ENCODE measurements around the gene ZNF780A. TPM values are rescaled to one million over a fixed set of nuclear protein-coding genes. Genes with fewer than 3 reads are reported as not detected.
A peak's percentile ranks its signal among the peaks of the same experiment; 100 is the strongest.

The ZNF780A gene
- total and polyA plus RNA-seq, 5 donors from 2014 or later, result 10.4 to 19.1 (median 11.7) TPM

DNA sequence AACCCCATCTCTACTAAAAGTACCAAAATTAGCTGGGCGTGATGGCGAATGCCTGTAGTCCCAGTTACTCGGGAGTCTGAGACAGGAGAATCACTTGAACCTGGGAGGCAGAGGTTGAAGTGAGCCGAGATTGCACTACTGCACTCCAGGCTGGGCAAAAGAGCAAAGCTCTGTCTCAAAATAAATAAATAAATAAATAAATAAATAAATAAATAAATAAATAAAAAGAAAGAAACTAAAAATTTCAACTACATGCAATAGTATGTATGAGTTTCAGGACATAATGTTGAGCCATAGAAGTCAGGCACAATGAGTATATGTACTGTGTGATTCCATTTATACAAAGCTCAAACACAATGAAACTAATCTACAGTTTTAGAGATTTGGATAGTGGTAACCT is 12.9 kb upstream of the ZNF780A start:
- H3K9me3 ChIP-seq (ENCODE audit: control insufficient read depth in 2 of 2, low read length in 2 of 2), result no peaks in the 10 kb centered on the region
- H3K9me3 Mint-ChIP-seq, result peaks cover 0 to 5% (median 0%) of the 10 kb centered on the region in 7 donors
- no peaks in the 10 kb centered on the region for H3K4me1 ChIP-seq (ENCODE audit: control insufficient read depth, insufficient read depth, low read length, poor library complexity, severe bottlenecking)
- H3K36me3 ChIP-seq (ENCODE audit: control insufficient read depth, insufficient read depth, low read length), result no peaks in the 10 kb centered on the region
- no peak overlapping the region for H3K4me3 Mint-ChIP-seq
- no peak overlapping the region for H3K4me3 ChIP-seq (ENCODE audit: low read depth, low read length)
- no peaks in the 10 kb centered on the region for H3K4me1 Mint-ChIP-seq
- no peak overlapping the region for H3K27ac Mint-ChIP-seq
- H3K27me3 Mint-ChIP-seq, result peaks cover 12% of the 10 kb centered on the region
- DNase-seq (no peak), ATAC-seq (ENCODE audit: low read depth in 2 of 2) (no peak)
- H3K27ac ChIP-seq (ENCODE audit: insufficient read depth, low read length, poor library complexity, severe bottlenecking), result no peak overlapping the region
- no peaks in the 10 kb centered on the region for H3K27me3 ChIP-seq (ENCODE audit: control insufficient read depth, insufficient read depth, low read length)
- no peaks in the 10 kb centered on the region for H3K36me3 Mint-ChIP-seq

DNA sequence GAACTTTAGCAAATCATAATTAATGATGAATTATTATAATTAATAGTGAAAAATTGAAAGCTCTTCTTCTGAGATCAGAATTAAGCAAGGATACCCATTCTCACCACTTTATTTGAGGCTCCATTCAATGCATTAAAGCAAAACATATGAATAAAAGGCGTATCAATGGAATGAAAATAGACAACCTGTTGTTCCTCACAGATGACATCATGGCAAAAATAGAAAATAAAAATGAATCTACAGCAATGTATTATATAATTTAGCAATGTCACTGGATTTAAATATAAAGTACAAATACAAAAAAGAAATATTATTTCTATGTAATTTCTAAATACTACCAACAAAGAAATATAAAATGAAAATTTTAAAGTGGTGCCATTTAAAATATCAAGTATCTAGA is 11.1 kb upstream of the ZNF780A start:
- Mint-ChIP-seq H3K4me1 (no peaks in the 10 kb centered on the region), H3K36me3 (no peaks in the 10 kb centered on the region), H3K27me3 (peaks cover 22% of the 10 kb centered on the region), H3K4me3 (no peak overlapping the region), H3K9me3 (peaks cover 0 to 7% (median 0%) of the 10 kb centered on the region in 7 donors), H3K27ac (no peak overlapping the region)
- Histone ChIP-seq H3K4me3 (ENCODE audit: low read depth, low read length) (no peak overlapping the region), H3K27ac (ENCODE audit: insufficient read depth, low read length, poor library complexity, severe bottlenecking) (no peak overlapping the region), H3K27me3 (ENCODE audit: control insufficient read depth, insufficient read depth, low read length) (no peaks in the 10 kb centered on the region), H3K36me3 (ENCODE audit: control insufficient read depth, insufficient read depth, low read length) (no peaks in the 10 kb centered on the region), H3K4me1 (ENCODE audit: control insufficient read depth, insufficient read depth, low read length, poor library complexity, severe bottlenecking) (no peaks in the 10 kb centered on the region), H3K9me3 (ENCODE audit: control insufficient read depth in 2 of 2, low read length in 2 of 2) (no peaks in the 10 kb centered on the region)
- DNase-seq, result no peak
- ATAC-seq (ENCODE audit: low read depth in 2 of 2), result no peak

DNA sequence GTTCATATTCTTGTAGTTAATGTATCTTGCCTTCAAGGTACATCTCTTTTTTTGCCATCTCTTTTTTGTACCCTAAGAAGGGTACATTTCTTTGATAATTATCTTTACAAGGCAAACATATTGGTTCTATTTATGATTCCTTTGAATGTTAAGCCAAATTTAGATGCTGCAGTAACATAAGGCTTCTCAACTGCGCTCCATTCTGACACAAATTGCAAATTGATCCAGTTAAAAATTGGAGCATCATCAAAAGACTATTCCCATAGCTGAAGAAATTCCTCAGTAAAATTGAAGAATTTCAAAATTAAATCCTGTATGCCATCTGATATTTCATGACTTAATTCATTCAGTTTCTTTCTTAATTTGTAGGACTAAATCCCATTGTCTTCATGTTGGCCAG is 2.7 kb upstream of the ZNF780A start:
- no peak for DNase-seq
- H3K36me3 Mint-ChIP-seq, result peaks cover 6% of the 10 kb centered on the region
- peaks cover 21 to 32% (median 27%) of the 10 kb centered on the region in 4 donors for H3K4me1 Mint-ChIP-seq
- peaks cover 12% of the 10 kb centered on the region for H3K27me3 ChIP-seq (ENCODE audit: control insufficient read depth, insufficient read depth, low read length)
- peaks cover 36% of the 10 kb centered on the region for H3K27me3 Mint-ChIP-seq
- ATAC-seq (ENCODE audit: low read depth in 2 of 2), result no peak
- H3K4me3 ChIP-seq (ENCODE audit: low read depth, low read length), result no peak overlapping the region
- peaks cover 17% of the 10 kb centered on the region for H3K4me1 ChIP-seq (ENCODE audit: control insufficient read depth, insufficient read depth, low read length, poor library complexity, severe bottlenecking)
- peaks cover 0 to 5% (median 3%) of the 10 kb centered on the region in 7 donors for H3K9me3 Mint-ChIP-seq
- H3K27ac ChIP-seq (ENCODE audit: insufficient read depth, low read length, poor library complexity, severe bottlenecking), result no peak overlapping the region
- H3K36me3 ChIP-seq (ENCODE audit: control insufficient read depth, insufficient read depth, low read length), result no peaks in the 10 kb centered on the region
- H3K27ac Mint-ChIP-seq, result no peak overlapping the region
- no peak overlapping the region for H3K4me3 Mint-ChIP-seq
- H3K9me3 ChIP-seq (ENCODE audit: control insufficient read depth in 2 of 2, low read length in 2 of 2), result peaks cover 6 to 7% of the 10 kb centered on the region in 2 experiments

DNA sequence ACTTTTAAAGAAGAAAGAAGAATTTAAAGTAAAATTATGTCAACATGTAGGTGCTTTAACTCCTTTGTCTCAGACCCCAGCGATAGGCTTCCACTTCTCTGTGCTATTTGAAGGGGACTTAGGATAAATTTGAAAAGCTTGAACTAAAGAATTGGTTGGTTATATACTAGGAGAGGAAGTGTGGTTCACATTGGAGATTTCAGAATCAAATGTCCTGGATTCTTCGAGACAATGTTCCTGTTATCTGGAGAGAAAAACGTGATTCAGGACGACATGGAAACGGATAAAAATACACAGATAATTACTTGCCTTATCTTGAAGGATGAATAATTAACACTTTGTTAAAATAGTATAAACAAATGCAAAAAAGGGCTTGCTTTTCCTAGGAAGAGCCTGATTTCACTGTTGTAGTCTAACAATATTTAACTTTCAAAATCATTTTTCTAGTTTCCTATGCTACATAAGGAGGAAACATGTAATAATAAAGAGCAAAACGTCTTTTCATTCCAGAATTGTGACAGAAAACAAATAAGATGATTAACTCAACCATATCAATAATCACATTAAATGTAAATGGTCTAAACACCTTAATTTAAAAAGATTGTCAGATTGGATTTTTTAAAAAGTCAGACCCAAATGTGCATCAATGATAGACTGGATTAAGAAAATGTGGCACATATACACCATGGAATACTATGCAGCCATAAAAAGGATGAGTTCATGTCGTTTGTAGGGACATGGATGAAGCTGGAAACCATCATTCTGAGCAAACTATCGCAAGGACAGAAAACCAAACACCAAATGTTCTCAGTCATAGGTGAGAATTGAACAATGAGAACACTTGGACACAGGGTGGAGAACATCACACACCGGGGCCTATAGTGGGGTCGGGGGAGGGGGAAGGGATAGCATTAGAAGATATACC is 724 bp upstream of the ZNF780A start:
- DNase-seq (no peak), ATAC-seq (ENCODE audit: low read depth in 2 of 2) (no peak)
- peaks cover 24% of the 10 kb centered on the region for H3K27me3 Mint-ChIP-seq
- H3K27ac Mint-ChIP-seq, result peak overlapping the region; percentile 98 to 100 (median 99)
- peak overlapping the region; percentile 95 for H3K4me3 ChIP-seq (ENCODE audit: low read depth, low read length)
- H3K9me3 Mint-ChIP-seq, result peaks cover 0 to 5% (median 2%) of the 10 kb centered on the region in 7 donors
- H3K4me1 ChIP-seq (ENCODE audit: control insufficient read depth, insufficient read depth, low read length, poor library complexity, severe bottlenecking), result peaks cover 17% of the 10 kb centered on the region
- no peaks in the 10 kb centered on the region for H3K36me3 ChIP-seq (ENCODE audit: control insufficient read depth, insufficient read depth, low read length)
- peak overlapping the region; percentile 95 for H3K27ac ChIP-seq (ENCODE audit: insufficient read depth, low read length, poor library complexity, severe bottlenecking)
- peaks cover 11% of the 10 kb centered on the region for H3K36me3 Mint-ChIP-seq
- H3K27me3 ChIP-seq (ENCODE audit: control insufficient read depth, insufficient read depth, low read length), result peaks cover 12% of the 10 kb centered on the region
- peaks cover 29 to 50% (median 40%) of the 10 kb centered on the region in 4 donors for H3K4me1 Mint-ChIP-seq
- H3K4me3 Mint-ChIP-seq, result peak overlapping the region; percentile 93 to 100 (median 99)
- H3K9me3 ChIP-seq (ENCODE audit: control insufficient read depth in 2 of 2, low read length in 2 of 2), result peaks cover 6 to 7% of the 10 kb centered on the region in 2 experiments

DNA sequence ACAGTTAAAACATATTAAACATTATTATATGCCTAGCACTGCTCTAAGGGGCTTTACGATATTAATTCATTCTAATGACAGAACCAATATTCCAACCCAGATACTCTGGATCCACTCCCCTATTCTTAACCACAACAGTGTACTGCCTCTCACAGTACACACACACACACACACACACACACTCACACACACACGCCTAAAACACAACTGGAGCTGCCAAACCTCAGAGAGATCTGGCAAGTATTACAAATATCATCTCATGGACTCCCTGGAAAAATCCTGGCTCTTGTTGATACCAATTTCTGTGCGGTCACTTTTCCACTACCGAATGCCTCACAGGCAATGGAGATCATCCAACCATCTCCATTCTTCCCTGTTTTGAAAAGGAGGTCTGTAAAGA is 1.3 kb downstream of the ZNF780A start:
- peak overlapping the region; percentile 93 to 100 (median 99) for H3K4me3 Mint-ChIP-seq
- peaks cover 34 to 51% (median 40%) of the 10 kb centered on the region in 4 donors for H3K4me1 Mint-ChIP-seq
- Histone ChIP-seq H3K27ac (ENCODE audit: insufficient read depth, low read length, poor library complexity, severe bottlenecking) (peak overlapping the region; percentile 95), H3K4me1 (ENCODE audit: control insufficient read depth, insufficient read depth, low read length, poor library complexity, severe bottlenecking) (peaks cover 17% of the 10 kb centered on the region), H3K36me3 (ENCODE audit: control insufficient read depth, insufficient read depth, low read length) (peaks cover 6% of the 10 kb centered on the region), H3K4me3 (ENCODE audit: low read depth, low read length) (peak overlapping the region; percentile 95), H3K27me3 (ENCODE audit: control insufficient read depth, insufficient read depth, low read length) (no peaks in the 10 kb centered on the region), H3K9me3 (ENCODE audit: control insufficient read depth in 2 of 2, low read length in 2 of 2) (no peaks in the 10 kb centered on the region)
- H3K27me3 Mint-ChIP-seq, result peaks cover 13% of the 10 kb centered on the region
- DNase-seq (no peak), ATAC-seq (ENCODE audit: low read depth in 2 of 2) (no peak)
- H3K27ac Mint-ChIP-seq, result peak overlapping the region in 2 of 3 donors; percentile 98 to 100
- H3K36me3 Mint-ChIP-seq, result peaks cover 18% of the 10 kb centered on the region
- peaks cover 0 to 2% (median 0%) of the 10 kb centered on the region in 7 donors for H3K9me3 Mint-ChIP-seq

DNA sequence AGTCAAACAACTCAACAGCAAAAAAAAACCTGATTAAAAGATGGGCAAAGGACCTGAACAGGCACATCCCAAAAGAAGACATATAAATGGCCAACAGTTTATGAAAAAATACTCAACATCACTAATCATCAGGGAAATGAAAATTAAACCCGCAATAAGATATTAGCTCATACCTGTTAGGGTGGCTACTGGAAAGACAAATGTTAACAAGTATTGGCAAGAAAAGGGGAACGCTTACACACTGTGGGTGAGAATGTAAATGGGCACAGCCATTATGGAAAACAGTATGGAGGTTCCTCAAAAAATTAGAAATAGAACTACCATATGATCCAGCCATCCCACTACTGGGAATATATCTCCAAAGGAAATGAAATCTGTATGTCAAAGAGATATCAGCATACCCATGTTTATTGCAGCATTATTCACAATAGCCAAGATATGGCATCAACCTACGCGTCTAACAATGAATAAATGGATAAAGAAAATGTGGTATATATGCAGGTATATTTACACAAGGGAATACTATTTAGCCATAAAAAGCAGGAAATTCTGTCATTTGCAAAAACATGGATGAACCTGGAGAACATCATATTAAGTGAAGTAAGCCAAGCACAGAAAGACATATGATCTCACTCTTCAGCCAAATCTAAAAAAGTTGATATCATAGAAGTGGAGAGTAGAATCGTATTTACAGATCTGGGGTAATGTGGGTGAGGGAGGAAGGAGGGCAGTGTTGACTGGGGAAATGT is 2.3 kb downstream of the ZNF780A start:
- H3K4me3 ChIP-seq (ENCODE audit: low read depth, low read length), result peak overlapping the region; percentile 95
- Mint-ChIP-seq H3K4me3 (peak overlapping the region; percentile 93 to 100 (median 99)), H3K27ac (peak overlapping the region; percentile 83 to 100 (median 98)), H3K4me1 (peaks cover 38 to 56% (median 42%) of the 10 kb centered on the region in 4 donors), H3K27me3 (peaks cover 8% of the 10 kb centered on the region), H3K9me3 (peaks cover 0 to 2% (median 0%) of the 10 kb centered on the region in 7 donors), H3K36me3 (peaks cover 23% of the 10 kb centered on the region)
- peaks cover 15% of the 10 kb centered on the region for H3K36me3 ChIP-seq (ENCODE audit: control insufficient read depth, insufficient read depth, low read length)
- H3K4me1 ChIP-seq (ENCODE audit: control insufficient read depth, insufficient read depth, low read length, poor library complexity, severe bottlenecking), result peaks cover 17% of the 10 kb centered on the region
- no peak overlapping the region for H3K27ac ChIP-seq (ENCODE audit: insufficient read depth, low read length, poor library complexity, severe bottlenecking)
- DNase-seq, result no peak
- H3K9me3 ChIP-seq (ENCODE audit: control insufficient read depth in 2 of 2, low read length in 2 of 2), result no peaks in the 10 kb centered on the region
- H3K27me3 ChIP-seq (ENCODE audit: control insufficient read depth, insufficient read depth, low read length), result no peaks in the 10 kb centered on the region
- no peak for ATAC-seq (ENCODE audit: low read depth in 2 of 2)

DNA sequence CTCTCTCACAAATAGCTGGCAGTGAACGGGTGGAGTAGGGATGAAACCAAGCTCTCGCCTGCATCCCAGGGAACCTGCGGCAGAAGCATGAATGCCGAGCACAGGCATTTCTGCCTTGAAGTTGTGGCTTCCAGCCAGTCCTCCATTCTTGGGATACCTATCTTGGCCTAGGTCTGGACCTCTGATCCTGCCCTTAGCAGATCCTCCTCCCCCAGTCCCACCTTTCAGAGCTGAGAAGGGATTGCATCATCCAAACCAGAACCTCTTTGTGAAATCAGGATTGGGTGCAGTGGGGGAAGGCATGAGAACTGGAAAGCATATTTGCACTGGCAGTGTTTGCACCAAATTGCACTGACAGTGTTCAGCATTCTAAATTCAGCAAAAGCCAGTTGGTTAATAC is 5.8 kb downstream of the ZNF780A start:
- Histone ChIP-seq H3K9me3 (ENCODE audit: control insufficient read depth in 2 of 2, low read length in 2 of 2) (peaks cover 0 to 6% of the 10 kb centered on the region in 2 experiments), H3K4me1 (ENCODE audit: control insufficient read depth, insufficient read depth, low read length, poor library complexity, severe bottlenecking) (peaks cover 9% of the 10 kb centered on the region), H3K27ac (ENCODE audit: insufficient read depth, low read length, poor library complexity, severe bottlenecking) (no peak overlapping the region), H3K27me3 (ENCODE audit: control insufficient read depth, insufficient read depth, low read length) (no peaks in the 10 kb centered on the region), H3K36me3 (ENCODE audit: control insufficient read depth, insufficient read depth, low read length) (peaks cover 49% of the 10 kb centered on the region), H3K4me3 (ENCODE audit: low read depth, low read length) (no peak overlapping the region)
- peaks cover 0 to 9% (median 4%) of the 10 kb centered on the region in 7 donors for H3K9me3 Mint-ChIP-seq
- peak overlapping the region in 1 of 3 donors; percentile 64 for H3K27ac Mint-ChIP-seq
- peaks cover 55% of the 10 kb centered on the region for H3K36me3 Mint-ChIP-seq
- no peak for DNase-seq
- ATAC-seq (ENCODE audit: low read depth in 2 of 2), result no peak
- peaks cover 29 to 51% (median 30%) of the 10 kb centered on the region in 4 donors for H3K4me1 Mint-ChIP-seq
- no peaks in the 10 kb centered on the region for H3K27me3 Mint-ChIP-seq
- peak overlapping the region in 1 of 4 donors; percentile 7 for H3K4me3 Mint-ChIP-seq
